Middle frontal gyrus (tissue), 1 donor: ENCODE measurements around the gene ING2.
A peak's percentile ranks its signal among the peaks of the same experiment; 100 is the strongest.

Experiments used
- DNase-seq: peaks from one replicate; pipeline ENCODE4 v3.0.0-alpha.2; 2015; ENCODE audit warnings: low spot score; ENCODE audit errors: extremely low spot score

Gene ING2

DNA sequence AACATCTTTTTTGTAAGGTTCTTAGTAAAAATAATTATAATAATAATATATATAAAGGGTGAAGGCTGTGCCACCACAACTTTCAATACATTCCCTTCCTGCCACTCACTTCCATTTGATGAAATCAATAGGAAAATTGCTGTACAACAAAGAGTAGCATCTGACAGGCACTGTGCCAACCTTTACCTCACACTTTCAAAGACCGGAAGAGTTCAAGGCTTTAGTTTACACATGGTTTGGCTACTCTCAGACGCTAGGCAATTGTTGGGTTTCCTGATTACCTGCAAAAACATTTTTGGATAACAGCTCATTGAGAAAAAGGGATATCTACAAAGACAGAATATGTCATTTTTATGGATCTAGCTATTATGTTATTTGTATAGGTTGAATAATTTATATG is 5.5 kb upstream of the ING2 start:
- DNase-seq = no peak

DNA sequence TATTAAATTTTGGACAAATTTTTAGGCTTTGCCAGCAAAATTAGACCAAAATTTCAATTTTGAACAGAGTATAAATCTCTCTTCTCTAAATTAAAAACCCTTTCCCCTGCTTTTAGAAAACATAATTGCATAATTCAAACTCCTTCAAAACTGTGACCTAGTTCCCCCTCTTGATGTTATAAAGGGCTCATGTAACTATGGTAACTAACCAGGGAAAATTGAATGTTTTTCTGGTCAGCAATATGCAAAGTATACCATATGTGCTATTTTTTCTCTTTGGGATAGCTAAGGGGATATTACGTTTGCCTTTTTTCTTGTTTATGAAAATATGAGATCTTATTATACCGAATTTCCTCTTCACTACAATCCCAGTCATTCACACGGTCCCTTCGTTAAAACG is 5.1 kb upstream of the ING2 start:
- no peak for DNase-seq

DNA sequence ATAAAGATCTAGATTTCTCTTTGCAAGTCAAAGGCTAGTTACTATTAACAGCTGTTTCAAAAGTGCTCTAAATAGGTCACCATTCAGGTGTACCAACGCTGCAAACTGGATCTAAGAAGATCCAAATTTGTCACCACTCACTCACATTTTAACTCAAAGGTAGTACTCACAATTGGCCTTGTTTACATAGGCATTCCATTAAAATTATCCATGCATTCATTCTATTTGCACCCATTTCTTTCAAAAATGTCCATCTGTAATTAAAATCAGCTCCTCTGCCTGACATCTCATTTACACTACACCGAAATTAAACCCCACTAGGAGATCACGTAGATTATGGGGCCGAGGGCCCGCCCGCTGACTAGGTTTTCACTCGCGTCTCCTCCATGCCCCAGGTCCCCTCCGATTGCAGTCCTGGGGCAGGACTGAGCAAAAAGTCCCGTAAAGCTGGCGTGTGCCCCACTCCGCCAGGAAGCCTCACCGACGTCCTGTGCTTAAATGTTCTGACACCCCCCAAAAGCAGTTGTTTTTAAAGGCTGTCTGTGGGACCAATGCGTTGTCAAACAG is 1.3 kb upstream of the ING2 start:
- DNase-seq = no peak

DNA sequence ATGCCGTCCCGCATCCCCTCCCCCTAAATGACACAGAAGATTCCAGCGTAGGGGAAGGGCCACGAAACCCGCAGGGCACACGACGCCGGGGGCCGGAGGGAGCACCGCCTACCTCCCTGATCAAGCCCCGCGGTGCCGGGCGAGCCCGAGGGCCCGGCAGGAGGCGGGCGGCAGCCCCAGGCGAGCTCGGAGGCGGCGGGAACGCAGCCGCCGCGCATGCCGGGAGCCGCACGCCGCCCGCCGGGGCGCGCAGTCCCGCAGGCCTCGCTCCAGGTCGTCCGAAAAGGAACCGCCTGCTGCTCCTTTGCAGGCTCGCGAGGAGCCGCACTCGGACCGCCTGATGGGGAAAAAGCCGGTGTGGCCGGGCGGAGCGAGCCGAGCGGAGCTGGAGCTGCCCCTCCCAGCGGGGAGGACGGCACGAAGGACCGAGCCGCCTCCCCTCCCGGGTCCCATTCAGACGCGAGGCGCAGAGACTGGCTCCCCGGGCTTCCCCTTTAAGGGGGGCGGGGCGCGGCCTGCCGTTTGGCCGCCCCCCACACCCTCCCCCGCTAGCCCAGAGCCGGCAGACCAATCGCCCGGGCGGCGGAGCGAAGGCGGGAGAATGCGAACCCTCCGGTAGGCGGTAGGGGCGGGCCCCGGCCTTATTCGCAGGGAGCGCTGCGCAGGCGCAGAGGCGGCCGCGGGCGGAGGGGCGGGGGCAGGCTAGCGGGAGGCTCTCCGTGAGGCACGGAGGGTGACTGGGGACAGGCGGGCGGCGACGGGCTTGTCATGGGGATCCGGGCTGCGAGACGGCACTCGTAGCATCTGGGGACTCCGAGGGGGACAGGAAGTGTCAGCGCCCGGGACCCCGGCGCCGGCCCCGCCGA is 561 bp upstream of the ING2 start:
- DNase-seq = peak; percentile 95

DNA sequence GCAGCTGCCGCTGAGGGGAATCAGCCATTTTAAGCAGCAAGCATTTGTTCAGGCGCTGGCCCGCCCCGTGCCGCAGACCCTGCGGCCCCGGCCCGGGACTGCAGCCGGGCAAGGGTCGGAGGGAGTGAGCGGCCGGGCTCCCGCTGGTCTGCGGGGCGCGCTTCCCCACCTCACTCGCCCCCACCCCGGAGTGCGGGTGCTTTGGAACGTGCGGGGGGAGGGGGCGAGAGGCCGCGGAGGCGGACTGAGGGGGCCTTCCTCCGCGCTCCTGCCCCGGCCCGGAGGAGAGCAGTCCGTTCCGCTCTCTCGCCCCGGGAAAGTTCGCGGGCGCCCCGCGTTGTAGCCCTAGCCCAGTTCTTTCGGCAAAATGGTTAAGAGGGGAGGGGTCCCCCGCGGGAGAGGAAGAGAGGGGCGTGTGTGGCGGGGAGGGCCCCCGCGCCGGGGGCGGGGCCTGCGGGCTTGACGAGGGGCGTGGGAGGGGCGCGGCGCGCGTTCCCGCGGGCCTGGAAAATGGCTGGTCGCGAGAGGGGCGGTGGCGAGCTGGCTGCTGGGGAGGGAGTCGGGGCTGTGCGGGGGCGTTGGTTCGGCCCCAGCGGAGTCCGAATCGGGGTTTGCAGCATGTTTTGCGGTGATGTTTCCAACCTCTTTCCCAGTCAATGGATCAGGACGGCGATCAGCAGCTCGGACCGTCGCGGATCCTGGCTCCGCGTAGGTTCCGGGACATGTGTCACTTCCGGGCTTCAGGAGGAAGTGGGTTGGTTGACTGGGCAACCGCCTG is 942 bp downstream of the ING2 start:
- DNase-seq = peak; percentile 79

DNA sequence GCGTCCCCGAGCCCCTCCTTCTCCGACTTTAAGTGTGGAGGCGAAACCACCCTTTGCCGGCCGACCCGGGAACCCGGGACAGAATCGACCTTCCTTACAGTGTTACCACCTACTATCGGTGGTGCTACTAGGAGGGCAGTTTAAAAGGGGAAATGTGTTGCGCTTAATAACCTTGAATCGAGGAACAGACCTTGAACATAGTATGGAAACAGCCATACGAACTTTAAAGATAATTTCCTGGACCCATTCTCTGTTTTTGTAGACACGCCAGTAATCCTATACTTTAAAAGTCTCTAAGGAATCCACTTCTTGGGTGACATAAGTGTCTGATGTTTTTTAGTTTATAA is 1.5 kb downstream of the ING2 start:
- no peak for DNase-seq

DNA sequence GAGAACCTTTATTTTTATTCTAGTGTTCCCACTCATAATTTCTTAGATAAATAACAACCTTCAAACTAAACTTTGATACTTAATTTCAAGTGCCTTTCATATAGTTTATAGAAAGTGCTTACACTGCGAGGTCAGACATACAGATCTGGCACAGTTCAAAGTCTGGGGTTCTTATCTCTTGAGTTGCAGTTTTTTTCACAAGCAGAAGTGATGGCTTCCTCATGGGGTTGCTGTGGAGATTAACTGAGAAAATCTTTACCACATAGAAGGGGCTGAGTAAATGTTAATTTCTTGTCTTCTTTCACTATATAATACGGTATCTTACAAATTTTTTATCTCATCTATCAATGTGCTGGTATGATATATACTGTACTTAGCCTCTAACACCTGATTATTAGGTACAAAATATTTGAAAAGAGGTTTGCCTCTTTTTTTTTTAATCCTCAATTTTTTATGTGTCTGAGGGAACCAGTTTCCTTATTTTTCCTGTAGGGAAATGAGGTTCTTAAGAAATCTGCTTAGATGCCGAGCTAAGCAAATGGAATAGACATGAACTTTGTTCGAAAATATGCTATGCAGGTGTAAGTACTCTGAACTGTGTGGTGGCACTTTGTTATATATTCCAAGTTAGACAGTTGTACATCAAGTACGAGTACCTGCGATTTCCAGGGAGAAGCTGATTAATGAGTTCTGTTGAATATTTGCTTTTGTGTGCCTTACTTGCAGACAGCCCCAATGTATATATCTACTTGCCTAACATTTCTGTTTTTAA is 3.3 kb downstream of the ING2 start:
- no peak for DNase-seq

DNA sequence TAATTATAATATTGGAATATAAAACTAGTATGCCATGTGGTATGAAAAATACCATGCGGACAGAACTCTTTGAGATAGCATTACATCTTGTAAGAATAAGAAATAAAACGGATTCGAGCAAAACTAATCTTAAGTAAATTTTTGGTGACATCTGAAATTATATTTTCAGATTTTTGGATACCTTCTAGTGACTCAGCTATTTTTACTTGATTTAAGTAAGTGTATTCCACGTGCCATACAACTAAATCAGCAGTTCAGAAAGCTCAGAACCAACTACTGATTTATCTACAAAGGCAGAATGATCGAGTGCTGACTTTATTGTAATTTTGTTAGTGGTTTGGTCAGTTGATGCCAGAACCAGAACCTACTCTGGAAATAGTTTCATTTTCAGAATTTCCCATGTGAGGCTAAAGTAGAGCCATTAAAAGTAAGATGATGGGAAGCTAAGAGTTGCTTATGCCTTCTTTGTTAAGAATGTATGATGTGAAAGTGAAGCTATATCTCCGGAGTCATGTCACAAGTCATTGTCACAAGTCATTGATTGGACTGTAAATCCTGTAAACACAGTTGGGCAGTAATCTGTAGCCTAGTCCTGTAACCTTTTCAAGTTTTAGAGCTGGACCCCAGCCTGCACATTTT is 4.0 kb downstream of the ING2 start:
- no peak for DNase-seq

DNA sequence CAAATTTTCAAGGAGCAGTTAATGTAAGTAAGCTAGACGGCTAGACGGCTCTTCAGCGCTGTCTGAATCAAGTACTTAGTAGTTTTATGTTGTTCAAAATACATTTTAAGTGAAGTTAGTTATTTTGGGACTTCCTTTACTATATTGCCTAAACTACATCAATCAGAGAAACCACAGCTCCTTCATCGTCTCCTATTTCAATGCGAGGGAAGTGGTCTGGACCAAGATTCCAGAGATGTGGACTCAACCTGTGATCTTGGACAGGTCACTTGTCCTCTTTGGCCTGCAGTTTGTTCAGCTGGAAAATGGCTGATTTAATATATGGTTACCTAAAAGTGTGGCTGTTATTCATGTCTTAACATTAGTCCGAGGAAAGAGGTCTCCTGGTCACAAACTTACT is 10.6 kb downstream of the ING2 start:
- DNase-seq = no peak

DNA sequence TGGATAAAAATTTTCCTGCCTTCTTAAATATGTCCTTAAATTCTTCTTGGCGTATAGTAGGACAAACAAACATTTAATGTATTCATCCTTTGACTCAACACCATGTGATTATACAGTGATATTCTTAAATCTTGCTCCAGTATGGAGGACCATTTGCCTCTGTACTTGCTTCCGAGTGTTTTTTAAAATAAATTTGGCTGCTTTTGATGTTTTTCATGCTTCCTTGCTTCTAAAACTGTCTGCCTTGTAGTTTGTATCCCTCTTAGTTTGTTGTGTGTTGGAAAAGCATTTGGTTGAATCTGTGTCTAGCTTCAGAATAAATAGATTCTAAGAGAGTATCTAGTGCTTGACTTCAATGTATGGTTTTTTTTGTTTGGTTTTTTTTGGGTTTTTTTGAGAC is 12.3 kb downstream of the ING2 start:
- DNase-seq = no peak

DNA sequence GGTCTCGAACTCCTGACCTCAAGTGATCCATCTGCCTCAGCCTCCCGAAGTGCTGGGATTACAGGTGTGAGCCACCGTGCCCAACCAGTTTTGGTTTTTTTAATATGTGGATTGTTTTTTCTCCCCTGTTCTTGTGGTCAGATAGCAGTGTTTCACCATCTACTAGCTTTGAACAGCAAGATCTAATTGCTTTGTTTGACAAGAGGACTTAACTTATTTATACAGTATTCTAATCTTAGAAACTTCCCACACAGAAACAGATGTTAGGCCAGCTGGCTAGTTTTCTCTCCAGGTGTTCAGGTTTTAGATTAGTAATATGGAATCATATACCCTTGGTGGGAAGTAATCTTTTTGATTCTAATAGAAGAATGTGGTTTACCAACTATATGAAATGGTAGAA is 12.9 kb downstream of the ING2 start:
- no peak for DNase-seq

DNA sequence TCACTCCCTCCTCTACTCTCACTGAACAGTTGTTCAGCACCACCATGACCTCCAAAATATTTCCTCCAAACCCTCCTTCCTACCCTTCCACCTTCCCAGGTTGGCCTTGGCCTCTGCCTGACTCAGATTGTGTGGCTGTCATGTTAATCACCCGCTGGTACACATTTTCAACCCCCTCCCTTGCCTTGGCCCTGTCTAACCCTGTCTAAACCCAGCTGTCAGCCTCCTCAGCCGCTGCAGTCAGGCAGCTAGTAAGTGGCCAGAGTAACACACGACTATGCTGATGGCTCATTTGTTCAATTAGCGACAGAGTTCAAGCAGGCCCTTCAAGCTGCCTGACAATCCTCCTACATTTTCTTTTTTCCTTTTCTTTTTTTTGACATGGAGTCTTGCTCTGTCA is 18.0 kb downstream of the ING2 start:
- DNase-seq = no peak

DNA sequence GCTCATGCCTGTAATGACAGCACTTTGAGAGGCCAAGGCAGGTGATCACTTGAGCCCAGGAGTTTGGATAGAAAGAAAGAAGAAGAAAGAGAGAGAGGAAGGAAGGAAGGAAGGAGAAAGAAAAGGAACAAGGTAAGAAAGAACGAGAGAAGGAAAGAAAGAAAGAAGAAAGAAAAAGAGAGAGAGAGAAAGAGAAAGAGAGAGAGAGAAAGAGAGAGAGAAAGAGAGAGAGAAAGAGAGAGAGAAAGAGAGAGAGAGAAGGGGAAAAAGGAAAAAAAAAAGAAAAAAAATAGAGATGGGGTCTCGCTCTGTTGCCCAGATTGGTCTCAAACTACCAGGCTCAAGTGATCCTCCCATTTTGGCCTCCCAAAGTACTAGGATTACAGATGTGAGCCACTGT is 22.5 kb downstream of the ING2 start:
- DNase-seq = no peak

DNA sequence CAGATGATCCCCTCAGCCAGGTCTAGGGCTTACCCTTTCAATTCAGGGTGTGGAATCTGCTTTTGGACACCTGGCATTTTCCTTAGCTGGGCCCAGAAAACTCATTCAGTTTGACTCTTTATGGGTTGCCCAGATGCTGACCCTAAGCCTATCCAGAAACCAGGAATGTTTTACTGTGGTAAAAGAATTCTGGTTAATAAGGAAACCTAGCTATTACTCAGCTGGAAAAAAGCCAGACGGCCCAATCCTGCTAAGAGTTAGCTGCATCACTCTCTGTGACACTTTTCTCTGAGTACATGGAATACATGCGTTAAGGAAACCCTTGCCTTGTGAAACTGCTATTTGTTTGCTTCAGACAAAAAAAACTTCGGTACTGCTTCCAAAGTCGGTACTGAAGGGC is 28.0 kb downstream of the ING2 start:
- no peak for DNase-seq

DNA sequence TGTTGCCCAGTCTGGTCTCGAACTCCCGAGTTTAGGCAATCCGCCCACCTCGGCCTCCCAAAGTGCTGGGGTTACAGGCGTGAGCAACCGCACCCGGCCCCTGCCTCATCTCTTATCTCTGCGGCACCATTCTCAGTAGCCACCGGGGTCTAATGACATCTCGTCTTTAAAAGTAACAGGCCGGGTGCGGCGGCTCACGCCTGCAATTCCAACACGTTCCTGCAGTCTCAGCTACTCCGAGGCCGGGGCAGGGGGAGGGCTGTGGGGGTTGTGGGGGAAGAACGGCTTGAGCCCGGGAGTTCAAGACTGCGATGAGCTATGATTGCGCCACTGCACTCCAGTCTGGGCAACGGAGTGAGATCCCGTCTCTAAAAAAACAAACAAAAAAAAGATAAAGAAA is 28.8 kb downstream of the ING2 start:
- DNase-seq = no peak

DNA sequence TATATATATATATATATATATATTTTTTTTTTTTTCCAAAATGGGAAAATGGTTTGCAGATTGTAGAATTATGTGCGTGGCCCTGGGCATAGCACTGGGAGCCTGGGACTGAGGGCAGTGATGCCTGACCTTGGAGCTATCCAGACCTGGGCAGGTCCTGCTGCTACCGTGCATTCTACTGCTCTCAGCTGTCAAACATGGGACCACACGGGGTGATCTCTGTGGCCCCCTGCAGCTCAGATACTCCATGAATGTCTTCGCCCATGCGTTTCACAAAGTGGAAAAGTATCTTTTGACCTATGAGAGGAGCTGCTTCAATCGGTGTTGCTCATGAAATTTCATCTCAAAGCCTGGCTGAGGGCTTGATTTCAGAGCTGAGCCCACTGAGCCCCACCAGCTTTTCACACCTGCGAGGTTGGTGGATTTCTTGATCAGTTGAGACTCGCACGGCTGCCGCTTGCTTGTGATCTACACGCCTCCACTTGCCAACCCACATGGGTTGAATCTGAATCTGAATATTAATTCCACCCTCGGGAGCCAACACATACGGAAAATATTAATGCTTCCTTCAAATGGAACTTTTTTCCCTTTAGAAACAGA is 35.7 kb downstream of the ING2 start:
- no peak for DNase-seq

DNA sequence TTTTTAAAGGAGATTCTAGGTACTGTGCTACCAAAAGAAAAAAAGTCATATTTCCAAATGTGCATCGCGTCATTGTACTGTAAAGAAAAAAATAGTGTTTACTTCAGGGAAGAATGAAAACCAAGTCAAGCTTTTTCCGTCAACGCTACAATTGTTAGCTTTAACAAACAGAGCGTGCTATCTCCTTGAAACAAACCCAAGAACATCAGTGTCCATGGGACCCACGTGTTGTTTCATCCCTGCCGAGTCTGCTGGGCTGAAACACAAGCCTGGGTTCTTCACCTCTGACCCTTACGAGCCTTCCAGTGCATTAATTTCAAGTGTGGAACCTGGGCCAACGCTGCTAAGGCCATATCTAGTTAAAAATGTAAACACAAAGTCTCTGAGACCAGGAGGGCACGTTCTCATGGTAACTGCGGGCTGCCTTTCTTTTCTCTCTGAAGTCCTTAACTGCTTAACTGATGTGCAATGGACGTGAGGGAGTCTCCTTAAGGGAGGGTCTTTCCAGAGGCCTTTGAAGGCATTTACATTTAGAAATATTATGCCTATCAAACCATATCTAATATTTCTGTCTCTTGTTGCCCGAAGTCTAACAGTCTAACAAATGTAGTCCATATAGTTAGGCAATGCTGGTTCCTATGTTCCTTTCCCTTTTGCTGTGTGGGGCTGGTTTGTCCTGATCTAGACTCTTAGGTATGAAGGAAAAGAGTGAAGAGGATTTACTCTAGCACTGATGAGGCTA is 36.3 kb downstream of the ING2 start:
- no peak for DNase-seq

DNA sequence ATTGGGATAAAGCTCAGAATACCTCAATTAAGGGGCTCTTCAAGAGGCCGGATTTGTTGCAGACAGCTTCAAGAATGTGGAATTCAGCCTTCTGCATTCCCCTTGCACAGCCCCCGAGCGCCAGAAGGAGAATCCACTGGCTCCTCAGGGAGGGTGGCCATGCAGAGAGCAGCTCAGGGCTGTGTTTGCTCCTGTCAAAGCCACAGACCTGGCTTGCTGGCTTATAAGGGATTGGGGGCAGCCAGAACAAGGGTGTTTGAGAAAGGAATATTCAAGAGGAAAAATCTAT is 36.8 kb downstream of the ING2 start:
- no peak for DNase-seq

DNA sequence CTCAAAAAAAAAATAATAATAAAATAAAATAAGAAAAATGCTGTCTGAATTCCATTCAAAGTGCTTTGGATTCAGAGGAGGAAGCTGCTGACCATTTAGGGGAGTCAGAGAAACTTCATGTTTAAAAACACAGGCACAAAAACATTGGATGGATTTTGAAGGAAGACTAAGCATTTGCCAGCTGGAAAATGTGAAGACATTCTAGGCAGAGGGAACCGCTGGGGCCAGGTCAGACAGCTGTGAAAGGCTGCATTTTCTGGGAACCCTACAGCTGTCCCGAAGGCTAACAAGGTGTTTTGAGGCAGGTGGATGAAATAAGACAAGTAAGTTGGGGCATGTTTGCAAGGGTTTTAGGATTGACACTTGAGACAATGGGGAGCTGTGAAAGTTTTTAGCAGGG is 38.6 kb downstream of the ING2 start:
- no peak for DNase-seq

DNA sequence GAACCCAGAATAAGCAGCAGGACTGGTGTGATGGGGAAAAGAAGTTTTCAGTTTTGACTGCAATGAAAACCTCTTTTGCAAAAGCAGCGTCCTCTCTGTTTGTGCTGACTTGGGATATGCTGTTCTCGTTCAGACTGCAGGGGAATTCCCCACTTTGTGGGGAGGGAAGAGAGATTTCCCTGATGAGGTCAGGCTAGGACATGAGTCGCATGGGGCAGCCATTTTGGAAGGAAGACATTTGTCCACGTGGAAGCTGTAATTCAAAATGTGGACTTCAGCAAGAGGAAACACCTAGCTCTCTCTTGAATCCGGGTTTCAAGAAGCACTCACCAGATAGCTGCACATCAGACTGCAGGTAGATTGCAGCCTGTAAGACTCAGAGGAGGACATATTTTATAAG is 39.3 kb downstream of the ING2 start:
- DNase-seq = no peak

DNA sequence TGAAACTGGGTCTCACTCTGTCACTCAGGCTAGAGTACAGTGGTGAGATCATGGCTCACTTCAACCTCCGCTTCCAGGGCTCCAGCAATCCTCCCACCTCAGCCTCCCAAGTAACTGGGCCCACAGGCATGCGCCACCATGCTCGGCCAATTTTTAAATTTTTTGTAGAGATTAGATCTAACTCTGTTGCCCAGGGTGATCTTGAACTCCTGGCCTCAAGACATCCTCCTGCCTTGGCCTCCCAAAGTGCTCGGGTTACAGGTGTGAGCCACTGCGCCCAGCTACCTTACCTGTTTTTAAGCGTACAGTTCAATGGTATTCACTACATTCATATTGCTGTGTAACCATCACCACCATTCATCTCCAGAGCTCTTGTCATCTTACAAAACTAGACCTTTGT is 41.5 kb downstream of the ING2 start:
- DNase-seq = no peak
